Kidney (tissue), 2 donors: ENCODE data around the gene ABHD12. TPM values are rescaled to one million over a fixed set of nuclear protein-coding genes. Genes with fewer than 3 reads are reported as not detected.

Experiments
- polyA plus RNA-seq: library from polyadenylated mRNA; stranded (reverse); fragments of 350-450 nt; fragmentation: Illumina TruSeq; extraction: RNeasy Lipid Tissue Mini Kit (QIAGEN cat#74804); gene quantifications from one replicate; pipeline ENCODE4 v1.2.3, GENCODE V29; 2014; ENCODE audit warnings: low read depth, low replicate concordance; ENCODE audit not compliant: insufficient read depth
- total RNA-seq: library from RNA; stranded (reverse); fragmentation: NEBNext Ultra II Directional; extraction: Animal tissue kit (Norgen Biotek cat#: 25700); gene quantifications from one replicate; pipeline ENCODE4 v1.2.1, GENCODE V29; 2021
- donor health status: DM: yes; HTN: yes; CAD: no.

ABHD12 gene
- total and polyA plus RNA-seq, 2 donors from 2014 or later: 61.5 to 68.1 TPM

Other genes starting within 250 kb of the ABHD12 start
- gene ENTPD6, start 195.1 kb downstream of the ABHD12 start, total RNA-seq: 95.7 TPM
- gene ENTPD6, start 195.1 kb downstream of the ABHD12 start, polyA plus RNA-seq: 59.0 TPM
- gene PYGB, start 142.8 kb downstream of the ABHD12 start, total RNA-seq: 176 TPM
- 50.9 TPM for gene PYGB, start 142.8 kb downstream of the ABHD12 start, polyA plus RNA-seq
- 2.4 TPM for gene GINS1, start 16.8 kb upstream of the ABHD12 start, total RNA-seq
- 1.1 TPM for gene GINS1, start 16.8 kb upstream of the ABHD12 start, polyA plus RNA-seq
- 25.2 TPM for gene NINL, start 194.7 kb upstream of the ABHD12 start, total RNA-seq
- gene NINL, start 194.7 kb upstream of the ABHD12 start, polyA plus RNA-seq: 23.4 TPM
- gene NANP, start 233.2 kb upstream of the ABHD12 start, total RNA-seq: 5.1 TPM
- 3.4 TPM for gene NANP, start 233.2 kb upstream of the ABHD12 start, polyA plus RNA-seq